HT1080 (cell line): ENCODE results near the gene HIVEP3. TPM values are rescaled to one million over a fixed set of nuclear protein-coding genes. Genes with fewer than 3 reads are reported as not detected.

ENCODE experiments used
- DNase-seq: peaks from one replicate; pipeline ENCODE4 v3.0.0-alpha.2; 2015; ENCODE audit warnings: low read depth
- total RNA-seq: library from RNA; depleted of rRNA; stranded (reverse); fragments of >200 nt; shearing (Covaris generic); gene quantifications from 2 replicates; pipeline ENCODE4 v1.2.3, GENCODE V29; 2014

The HIVEP3 gene
- total RNA-seq, 1 experiment from 2014 or later = 6.2 TPM

DNA sequence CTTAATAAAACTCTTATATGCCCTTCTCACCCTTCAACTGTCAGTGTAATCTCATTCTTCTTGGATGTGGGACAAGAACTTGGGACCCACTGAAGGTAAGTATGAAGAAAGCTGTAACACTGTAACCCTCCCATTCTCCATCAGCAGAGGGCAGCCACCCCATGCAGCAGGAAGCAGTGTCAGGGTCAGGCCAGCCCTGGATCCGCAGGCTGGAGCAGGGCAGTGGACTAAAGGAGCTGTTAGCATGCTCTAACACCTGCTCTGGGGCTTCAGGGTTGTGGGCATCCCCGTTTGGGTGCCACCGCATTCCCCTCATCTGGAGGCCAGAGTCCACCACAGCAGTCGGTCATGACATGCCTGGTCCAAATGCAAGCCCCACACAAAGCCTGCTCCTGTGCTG lies 156.5 kb downstream of the HIVEP3 start:
- DNase-seq = no peak

DNA sequence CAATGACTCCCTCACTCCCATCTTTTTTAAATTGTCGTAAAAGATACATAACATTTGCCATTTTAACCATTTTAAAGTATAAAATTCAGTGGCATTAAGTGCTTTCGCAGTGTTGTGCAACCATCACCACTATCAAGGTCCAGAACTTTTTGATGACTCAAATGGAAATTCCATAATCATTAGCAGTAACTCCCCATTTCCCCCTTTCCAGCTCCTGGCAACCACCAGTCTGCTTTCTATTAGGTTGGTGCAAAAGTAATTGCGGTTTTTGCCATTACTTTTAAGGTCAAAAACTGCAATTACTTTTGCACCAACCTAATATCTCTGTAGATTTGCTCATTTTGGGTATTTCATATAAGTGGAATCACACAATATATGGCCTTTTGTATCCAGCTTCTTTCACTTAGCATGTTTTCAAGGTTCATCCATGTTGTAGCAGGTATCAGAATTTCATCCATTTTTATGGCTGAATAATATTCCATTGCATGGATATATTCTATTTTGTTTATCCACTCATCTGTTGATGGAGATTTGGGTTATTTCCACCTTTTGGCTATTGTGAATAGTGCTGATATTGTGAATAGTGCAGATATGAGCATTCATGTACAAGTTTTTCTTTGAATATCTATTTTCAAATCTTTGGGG lies 159.7 kb downstream of the HIVEP3 start:
- peak; percentile 60 for DNase-seq

DNA sequence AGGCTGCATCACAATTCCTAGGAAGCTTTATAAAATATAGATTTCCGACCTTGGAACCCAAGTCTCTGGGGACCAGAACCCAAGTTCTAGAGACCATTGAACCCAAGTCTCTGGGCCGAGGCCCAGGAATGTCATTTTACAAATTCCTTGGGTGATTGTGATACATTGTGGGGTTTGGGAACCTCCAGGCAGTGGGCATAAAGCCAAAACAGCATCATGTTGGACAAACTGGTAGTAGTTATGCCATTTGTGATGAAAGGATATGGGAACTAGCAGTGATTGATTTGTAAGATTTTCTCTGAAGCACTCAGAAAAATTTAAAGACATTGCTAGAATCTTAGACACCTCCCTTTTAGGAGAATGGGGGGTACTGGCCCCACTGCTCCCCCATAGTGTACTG lies 160.2 kb downstream of the HIVEP3 start:
- no peak for DNase-seq

DNA sequence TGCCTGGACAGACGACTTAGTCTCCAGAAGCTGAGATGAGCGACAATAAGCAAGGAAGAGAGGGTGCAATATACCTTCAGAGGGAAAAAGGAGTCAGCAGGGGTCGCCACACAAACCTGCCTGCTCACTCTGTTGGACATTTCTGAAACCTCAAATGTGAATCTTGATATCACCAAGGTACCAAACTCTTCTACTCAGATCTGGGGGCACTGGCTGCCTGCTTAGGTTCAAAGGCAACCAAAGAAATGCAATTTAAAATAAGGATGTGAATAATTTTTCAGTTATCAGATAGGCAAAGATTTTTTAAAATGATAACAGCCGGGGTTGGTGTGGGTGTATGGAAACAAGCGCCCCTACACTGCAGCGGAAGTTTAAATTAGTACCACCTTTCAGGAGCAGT lies 164.2 kb downstream of the HIVEP3 start:
- DNase-seq = no peak

DNA sequence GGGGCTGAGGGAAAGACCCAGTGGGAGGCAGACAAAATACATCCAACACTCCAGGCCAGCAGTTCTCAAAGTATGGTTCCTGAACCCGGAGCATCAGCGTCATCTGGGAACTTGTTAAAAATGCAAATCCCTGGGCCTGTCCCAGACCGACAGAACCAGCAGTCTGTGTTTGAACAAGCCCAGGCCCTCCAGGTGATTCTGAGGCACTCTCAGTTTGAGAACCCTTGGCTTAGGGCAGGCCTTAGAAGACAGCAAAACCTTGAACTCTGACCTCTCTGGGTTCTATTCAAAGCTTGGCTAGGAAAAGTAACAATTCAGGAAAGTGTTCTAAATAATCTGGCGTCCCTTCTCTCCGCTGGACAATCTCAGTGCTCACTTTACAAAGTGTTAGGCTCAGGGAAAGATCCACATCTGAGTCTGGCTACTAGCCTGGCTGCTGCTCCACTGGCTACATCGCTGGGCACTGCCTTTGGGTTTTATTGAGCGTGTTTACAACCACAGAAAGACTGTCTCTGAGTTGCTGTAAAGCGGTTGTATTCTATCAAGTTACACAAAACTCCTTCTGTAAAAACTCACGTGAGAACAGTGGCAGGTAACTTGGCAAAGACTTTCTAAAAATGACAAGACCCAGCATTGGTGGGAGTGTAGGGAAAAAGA lies 166.1 kb downstream of the HIVEP3 start:
- no peak for DNase-seq

DNA sequence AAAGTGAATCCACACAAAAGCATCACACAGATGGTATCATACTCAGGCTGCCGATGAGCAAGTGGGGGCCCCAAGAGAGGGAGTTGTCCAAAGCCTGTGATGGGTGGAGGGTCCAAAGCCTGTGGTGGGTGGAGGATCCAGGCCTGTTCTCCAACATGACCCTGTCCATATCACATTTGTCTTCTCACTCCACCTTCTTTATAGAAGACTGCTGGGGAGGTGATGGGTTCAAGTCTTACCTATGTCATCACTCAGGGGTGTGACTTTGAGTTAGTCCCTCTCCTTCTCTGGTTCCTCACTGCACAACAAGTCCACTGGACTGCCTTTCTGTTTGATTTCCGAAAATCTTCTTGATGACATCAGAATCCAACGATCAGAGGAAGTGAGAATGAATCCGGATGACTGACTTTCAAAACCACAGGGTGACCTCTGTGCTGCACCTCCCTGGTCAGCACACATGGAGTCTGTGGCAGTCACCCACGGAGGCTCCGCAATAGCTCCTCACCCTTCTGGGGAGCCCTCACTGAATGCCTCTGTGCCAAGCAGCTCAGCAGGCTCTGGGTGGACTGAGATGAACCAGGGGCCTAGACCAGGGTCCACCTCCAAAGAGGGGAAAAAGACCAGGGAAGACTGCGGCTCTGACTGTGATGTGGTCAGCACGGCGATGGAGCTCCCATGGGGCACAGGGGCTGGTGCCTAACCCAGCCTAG lies 166.8 kb downstream of the HIVEP3 start:
- DNase-seq = peak; percentile 89

DNA sequence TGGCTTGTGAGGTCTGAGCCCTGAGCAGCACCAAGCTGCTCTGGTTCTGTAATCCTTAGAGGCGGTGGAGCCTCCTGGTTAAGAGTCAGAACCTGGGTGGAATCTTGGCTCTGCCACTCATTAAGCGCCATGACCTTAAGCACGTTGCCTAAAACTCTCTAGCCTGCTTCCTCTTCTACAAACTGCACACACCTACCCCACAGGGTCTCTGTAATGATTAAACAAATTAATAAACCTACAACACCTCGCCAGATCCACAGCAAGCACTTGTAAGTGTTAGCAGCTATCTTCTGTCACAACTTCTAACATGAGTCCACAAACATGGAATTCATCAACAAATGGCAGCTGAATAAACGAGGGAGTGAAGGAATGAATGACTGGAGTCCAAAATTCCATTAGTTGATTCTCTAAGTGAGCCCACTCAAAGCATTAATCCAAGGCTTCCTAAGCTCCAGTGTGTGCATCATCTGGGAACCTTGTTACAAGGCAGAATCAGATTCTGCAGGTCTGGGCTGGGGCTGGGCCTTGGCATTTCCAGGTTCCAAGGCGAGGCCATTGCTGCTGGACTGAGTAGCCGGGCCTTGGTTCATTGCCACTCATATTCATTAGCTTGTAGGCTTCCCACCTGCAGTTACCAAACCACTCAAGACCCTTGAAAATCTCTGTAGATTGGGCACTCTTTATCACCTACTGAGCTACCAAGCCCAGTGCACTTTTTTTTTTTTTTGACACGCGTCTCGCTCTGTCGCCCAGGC lies 168.6 kb downstream of the HIVEP3 start:
- DNase-seq = no peak

DNA sequence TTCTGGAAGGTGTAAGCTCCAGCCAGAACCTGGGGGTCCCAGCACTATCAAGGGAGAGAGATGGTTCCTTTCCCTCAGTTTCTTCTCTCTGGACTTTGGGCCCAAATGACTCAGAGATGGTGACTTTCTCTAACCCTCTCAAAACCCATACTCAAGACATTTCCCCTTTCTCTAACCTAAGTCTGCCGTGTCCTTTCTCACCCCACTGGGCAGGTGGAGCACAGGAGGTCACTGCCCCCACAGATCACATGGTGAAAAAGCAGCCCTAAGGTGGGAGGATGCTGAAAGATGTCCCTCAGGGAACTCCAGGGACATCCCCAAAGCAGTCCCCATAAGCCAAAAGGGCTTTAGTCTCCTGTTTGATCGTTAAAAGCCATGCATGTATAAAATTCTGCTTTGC lies 173.7 kb downstream of the HIVEP3 start:
- no peak for DNase-seq

DNA sequence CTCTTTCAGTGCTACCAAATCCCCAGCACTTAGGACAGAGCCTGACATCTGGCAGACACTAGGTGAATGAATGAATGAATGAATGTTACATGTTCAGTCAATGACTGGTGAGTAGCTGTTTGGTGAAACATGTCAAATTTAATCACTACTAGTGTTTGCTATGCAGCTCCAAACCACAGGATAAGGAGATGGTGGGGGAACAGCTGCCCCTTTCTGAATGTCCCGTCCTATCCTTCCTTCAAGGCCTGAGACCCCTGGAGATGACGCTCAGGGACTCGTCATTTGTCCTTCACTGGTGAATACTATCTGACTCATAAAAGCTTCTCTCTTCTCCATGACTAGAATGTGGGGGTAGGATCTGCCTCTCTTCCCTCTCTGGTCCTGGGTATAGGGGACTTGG lies 175.4 kb downstream of the HIVEP3 start:
- peak; percentile 94 for DNase-seq

DNA sequence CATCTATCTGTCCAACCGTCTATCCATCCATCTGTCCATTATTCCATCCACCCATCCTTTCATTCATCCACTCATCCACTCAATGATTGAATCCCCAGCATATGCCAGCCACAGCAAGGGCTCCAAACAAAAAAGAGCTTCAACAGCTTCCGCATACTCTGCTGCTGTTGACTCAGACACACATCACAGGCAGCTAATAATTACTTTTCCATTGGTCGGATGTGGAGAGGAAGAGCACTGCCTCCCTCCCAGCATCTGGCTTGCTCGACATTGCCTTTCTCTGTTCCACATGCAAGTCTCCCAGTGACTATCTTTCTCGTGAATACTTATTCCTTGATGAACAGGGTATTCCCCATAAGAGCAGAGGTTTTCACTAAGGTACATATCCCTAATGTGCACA lies 176.5 kb downstream of the HIVEP3 start:
- DNase-seq = peak; percentile 92

DNA sequence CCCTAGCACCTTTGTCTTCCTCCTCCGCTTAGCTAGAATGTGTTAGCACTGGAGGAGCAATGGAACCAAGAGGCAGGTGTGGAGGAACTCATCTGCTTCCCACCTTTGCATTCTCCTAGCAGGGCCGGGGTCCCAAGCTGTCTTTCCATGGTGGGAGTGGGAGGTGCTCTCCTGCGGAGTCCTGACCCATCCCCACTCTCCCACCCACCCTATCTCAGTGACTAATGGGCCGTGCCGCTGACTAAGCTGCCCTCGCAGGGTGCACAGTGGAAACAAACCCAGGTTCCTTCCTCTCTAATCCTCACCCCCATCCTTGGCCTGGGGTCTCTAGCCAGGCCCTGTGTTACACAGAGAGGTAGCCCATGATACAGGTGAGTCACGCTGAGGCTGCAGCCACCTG lies 177.5 kb downstream of the HIVEP3 start:
- peak; percentile 60 for DNase-seq

DNA sequence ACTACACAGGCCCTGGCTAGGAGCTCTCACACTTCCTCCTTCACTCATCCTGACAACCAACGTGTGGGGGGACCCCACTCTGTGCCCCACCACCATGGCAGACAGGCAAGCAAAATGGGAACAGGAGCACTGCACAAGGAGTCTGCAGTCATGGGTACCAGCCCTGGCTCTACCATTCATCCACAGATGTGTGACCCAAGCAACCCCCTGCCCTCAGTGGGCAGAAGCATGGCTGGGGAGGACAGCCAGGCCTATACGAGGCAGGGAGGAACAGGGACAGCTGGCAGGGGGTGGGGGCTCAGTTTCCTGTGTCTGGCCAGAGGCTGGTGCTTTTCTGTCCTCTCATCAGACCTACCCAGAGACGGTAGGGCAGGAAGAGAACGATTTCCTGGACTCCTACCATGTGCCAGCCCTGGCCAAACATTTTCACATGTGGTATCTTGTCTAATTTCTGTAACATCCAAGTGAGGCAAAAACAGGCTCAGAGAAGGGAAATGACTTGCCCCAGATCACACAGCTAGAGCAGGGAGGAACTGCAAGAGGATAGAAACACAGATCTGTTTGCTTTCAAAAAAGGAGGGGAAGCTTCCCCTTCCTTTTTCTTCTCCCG lies 178.0 kb downstream of the HIVEP3 start:
- DNase-seq = peak; percentile 58

DNA sequence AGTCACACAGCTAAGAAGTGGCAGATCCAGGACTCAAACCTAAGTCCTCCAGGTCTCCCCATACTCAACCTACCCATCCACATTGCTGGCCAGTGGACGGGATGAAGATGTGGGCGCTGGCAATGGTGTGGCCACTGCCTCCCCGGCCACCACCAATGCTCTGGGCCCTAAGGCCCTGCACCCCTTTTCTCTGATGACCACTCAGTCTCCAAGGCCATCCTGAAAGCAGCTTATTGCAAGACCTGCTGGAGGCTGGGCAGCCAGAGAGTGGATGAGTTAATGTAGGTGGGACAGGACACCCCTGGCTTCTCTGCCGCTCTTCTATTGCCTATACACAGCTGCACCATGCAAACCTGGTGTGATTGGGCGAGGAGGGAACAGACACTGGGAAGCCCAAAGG lies 178.7 kb downstream of the HIVEP3 start:
- no peak for DNase-seq

DNA sequence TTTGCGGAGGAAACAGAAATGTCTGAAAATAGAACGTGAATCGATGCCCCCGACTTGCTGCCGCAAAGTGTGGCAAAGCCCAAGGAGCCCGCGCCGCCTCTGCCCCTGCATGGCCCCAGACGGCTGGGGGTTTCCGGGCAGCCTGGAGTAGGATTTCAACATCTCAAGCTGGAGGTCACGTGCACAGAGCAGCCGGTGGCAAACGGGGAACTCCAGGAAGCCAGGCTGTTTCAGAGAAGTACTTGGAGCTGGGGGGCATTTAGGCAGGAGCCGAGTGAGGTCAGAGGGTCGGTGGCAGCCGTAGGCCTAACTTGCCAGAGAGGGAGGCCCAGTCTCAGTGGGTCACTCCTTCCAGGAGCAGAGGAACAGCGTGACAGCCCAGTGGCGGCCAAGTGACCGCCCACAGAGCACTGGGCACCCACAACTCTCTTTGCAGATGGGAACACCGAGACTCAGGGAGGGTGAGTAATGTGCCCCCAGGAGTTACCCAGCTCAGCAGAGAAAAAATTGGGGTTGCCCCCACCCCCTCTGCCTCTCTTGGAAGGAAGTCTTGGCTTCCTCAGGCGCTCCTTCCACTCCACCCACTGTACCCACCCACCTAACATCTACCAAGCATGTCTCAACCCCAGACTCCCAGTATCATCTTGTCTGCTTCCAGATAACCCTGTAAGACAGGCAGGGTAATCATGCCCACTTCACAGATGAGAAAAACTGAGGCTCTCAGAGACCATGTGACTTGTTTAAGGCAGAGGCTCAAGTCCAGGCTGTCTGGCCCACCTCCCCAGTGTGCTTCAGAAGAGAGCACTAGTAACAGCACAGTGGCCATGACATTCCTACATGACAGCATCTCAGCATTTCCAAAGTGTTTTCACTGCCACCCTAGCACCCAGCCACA lies 179.4 kb downstream of the HIVEP3 start:
- DNase-seq = peak; percentile 75

DNA sequence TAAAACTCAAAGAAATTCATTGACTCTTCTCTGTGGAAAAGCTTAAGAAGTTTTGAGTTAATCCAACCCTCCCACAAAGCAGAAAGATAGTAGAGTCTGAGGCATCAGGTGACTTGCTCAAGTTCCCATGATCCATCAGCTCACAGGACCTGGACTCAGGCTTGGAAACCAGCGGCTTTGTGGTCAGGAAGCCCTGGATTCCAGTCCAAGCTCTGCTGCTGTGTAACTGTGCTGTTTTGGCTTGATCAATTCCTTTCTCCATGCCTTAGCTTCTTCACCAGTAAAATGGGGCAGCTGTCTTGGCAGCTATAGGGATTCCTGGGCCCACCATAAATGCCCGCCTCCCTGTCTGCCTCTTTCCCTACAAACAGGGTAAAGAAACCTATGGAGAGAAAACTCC lies 180.2 kb downstream of the HIVEP3 start:
- DNase-seq = no peak

DNA sequence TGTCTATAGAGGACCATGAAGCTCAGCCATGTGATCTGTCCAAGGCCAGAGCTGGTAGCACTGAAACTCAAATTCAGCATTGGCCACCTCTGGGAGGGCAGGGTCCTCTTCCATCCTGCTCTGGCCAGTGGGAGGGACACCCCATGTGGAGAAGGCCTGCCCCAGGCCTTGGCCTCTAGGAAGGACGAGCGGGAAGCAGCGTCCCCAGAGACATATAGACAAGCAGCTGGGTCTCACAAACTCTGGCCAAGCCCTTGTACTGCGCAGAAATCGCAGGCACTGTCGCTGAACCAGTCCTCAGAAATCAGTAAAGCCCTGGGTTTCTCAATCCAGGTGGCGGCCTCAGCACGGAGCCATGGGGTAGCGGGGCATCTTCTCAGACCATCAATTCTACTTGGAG lies 180.7 kb downstream of the HIVEP3 start:
- no peak for DNase-seq

DNA sequence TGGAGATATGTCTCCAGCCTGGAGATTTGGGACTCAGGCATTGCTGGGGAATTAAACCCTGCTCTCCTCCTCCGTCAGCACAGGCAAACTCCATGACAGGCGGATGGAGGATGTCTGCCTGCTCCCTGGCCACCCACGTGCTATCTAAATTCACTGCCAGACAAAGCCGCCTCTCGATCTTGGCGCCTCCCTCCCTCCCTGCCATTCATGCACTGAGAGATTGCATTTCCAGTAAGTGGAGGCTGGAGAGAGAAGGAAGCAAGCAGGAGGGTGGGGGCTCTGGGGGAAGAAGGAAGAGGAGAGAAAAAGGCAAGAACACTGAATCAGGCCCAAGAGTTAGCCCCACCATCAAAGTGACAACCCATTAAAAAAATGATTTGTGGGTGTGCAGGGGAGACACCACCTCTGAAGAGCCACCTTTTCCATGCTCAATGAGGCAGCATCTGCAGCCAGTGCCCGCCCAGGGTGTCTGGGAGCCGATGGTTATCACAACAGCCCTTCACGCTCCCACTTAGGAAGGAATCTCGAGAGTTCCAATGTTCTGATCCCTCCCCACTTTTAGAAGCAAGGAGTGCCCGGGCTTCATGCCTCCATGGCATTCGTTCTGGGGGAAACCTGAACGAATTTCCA lies 183.0 kb downstream of the HIVEP3 start:
- DNase-seq = no peak

DNA sequence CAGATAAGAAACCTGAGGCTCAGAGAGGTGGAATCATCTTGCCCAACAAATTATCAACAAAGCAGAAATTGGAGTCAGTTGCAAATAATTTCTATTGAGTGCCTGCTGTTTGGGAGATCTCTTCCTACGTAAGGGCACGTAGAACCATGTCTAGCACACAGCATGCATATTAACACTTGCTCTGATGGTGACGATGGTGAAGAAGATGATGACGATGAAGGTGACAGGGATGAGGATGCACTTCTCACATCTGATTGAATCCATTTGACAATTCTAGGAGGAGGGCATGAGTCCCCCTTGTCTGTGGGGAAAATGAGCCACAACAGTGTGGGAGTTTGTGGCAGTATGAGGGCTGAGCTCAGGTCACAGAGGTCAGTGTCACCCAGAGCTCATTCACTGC lies 183.6 kb downstream of the HIVEP3 start:
- DNase-seq = no peak

DNA sequence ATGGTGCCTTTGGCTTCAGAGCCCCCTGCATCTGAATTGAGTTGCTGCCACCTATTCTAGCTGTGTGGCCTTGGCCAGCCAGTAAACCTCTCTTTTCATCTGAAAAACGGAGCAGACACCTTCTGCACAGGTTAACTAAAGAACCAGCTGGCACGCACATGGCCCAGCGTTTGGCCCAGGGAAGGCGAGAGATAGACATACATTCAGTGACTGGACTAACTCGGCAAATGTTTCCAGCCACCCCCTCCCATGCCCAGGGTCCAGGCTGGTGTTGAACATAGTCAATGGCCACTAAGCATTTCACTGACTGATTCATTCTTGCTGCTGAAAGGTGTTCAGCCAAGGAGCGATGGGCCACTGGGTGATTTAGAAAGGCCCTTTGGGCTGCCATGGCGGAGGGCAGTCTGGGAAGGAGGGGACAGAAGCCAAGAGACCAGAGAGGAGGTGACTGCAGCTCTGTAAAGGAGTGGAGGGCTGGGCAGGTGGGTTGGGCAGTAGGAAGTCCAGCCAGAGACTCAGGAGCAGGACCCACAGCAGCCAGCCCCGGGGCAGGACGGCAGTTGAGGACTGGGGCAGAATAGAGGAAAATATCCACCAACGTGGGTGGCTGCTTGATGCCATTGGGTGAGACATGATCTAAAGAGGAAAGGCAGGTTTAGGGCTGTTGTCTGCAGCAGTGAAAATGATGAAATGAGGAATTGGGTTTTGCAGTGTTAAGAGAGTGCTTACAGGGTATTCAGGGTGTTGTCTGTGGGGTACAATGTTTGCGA lies 184.3 kb downstream of the HIVEP3 start:
- DNase-seq = no peak
